ENCODE data around the gene PDZD4.

The PDZD4 gene, protein sequence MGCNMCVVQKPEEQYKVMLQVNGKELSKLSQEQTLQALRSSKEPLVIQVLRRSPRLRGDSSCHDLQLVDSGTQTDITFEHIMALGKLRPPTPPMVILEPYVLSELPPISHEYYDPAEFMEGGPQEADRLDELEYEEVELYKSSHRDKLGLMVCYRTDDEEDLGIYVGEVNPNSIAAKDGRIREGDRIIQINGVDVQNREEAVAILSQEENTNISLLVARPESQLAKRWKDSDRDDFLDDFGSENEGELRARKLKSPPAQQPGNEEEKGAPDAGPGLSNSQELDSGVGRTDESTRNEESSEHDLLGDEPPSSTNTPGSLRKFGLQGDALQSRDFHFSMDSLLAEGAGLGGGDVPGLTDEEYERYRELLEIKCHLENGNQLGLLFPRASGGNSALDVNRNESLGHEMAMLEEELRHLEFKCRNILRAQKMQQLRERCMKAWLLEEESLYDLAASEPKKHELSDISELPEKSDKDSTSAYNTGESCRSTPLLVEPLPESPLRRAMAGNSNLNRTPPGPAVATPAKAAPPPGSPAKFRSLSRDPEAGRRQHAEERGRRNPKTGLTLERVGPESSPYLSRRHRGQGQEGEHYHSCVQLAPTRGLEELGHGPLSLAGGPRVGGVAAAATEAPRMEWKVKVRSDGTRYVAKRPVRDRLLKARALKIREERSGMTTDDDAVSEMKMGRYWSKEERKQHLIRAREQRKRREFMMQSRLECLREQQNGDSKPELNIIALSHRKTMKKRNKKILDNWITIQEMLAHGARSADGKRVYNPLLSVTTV

DNA sequence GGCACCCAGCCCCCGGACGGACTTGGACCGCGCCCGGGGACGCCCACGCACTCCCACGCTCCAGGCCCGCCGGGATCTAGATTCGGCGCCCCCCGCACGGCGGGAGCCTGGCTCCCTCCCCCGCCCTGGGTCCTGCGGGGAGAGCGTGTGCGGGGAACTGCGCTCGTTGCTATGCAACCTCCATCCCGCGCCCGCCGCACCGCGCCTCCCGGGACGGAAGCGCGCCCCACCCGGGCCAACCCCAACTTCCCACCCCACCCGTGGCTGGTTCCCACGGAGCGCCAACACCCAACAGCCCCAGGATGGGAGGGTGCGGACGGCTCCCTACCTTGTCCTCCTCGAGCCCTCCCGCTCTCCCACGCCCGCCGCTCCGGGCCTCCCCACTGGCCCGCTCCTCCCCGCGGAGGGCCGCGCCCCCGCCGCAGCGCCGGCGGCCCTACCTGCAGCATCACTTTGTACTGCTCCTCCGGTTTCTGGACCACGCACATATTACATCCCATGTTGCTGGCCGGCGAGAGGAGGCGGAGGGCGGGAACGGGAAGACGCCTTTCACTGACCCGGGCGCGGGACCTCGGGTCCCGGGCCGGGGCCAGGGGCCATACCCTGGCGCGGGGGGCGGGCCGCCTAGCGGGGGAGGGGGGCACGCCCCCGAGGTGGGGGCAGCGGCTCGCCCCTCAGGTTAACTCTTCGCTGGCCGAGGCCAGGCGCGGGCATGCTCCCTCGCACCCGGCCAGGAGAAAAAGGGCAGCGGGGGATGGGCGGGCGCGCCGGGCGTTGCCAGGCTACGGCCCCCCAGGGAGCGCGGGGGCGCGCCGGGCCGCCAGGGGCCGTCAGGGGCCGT is at the start of gene PDZD4:
PDZD4 (minus strand) TSS at position 746 of the 841 bp plus-strand sequence; CDS start at position 500, 246 bp downstream.
- peak; percentile 30 for DNase-seq

GRCh38 chrX:153879741-153880439 is 49.5 kb upstream of the PDZD4 start:
- no peak for DNase-seq

DNA sequence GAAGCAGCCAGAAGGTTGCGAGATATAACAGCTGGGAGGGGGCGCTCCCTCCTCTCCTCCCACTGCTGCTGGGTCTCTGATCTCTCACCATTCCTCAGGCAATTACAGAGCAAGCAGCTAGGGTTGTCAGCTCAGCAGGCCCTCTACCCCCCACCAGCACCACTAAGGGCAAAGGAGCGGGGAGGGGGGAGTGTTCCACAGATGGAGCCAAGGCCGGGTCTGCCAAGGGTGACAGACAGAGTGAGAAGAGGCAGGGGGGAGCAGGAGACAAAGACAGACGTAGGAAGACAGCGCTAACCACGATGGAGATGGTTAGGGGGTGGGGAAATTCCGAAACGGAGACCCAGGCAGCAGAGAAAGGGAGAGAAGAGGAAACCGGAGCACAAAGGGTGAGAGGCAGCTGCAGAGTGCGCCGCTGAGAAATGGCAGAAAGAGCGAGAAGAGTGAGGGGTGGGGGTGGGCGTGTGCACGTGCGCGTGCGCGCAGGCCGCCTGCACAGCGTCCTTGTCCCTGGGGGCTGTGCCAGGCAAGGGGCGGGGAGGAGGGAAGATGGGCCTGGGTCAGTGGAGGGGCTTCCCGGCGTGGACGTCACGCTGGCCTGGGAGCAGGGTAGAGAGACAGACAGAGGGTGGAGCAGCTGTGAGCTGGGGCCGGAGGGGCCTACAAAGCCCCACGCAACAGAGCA is 48.8 kb upstream of the PDZD4 start:
- DNase-seq = peak; percentile 71

GRCh38 chrX:153878345-153878744 is 48.0 kb upstream of the PDZD4 start:
- DNase-seq = no peak

- no peak for DNase-seq
These were observed 47.4 kb upstream of the PDZD4 start for GRCh38 chrX:153877571-153878261.

DNA sequence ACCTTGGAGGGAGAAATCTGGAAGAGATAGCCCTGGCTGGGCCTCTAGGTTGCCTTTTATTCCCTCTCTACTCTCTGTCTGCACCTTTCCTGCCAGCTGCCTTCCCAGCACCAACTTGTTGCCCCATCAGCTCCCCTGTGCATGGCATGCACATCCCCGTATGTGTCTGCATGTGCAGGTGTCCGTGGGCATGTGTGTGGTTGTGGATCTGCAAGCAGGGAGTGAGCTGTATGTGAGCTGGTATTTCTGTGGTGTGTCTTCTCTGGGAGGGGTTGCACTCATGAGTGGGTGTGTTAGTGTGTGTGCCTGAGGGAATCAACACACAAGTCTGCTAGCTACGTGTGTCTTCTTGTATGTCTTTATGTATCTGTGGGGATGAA is 45.8 kb upstream of the PDZD4 start:
- no peak for DNase-seq

- DNase-seq = no peak
These were observed 45.2 kb upstream of the PDZD4 start for GRCh38 chrX:153875391-153876111.

- no peak for DNase-seq
These were observed 44.2 kb upstream of the PDZD4 start for GRCh38 chrX:153874366-153875125.

- no peak for DNase-seq
These were observed 43.7 kb upstream of the PDZD4 start for GRCh38 chrX:153874085-153874365.

GRCh38 chrX:153873282-153874084 is 43.1 kb upstream of the PDZD4 start:
- DNase-seq = no peak

DNA sequence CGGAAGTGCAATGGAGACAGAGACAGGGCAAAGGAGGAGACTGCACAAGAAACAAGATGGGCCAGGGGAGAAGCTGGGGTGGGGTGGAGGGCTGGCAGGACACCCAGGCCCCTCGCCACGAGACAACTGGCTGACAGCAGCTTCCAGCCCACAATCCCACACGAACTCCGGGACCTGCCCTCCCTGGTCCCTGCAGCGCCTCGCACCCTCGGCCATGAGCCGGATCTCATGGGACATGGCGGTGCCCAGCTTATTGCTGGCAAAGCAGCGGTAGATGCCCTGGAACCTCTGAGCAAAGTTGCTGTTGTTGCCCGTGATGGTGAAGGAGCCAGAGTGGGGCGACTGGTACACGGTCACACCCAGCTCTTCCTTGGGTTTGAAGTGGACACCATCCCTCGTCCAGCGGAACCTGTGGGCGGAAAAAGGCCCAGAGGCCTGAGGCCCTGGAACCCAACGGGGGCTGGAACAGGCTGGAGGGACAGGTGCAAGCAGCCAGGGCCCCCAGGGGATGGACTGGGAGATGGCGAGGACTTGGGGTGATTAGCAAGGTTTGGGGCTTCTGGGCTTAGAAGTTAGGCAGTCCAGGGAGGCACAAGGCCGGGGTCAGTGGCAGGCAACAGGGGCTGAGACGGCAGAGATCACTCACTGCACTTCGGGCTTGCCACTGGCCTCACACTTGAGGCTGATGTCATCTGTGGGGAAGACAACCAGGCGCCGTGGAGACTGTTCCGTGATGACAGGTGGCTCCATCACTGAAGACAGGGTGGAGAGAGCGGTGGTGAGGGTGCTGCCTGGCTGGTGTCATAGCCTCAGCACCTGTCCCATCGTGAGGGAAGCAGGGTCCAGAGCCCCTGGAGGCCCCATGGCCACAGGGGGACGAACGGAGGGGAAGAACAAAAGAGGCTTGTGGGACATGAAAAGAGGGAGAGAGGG is 41.9 kb upstream of the PDZD4 start:
- DNase-seq = no peak

- no peak for DNase-seq
These were observed 41.1 kb upstream of the PDZD4 start for GRCh38 chrX:153871451-153871850.

GRCh38 chrX:153870791-153871360 is 40.5 kb upstream of the PDZD4 start:
- DNase-seq = no peak

GRCh38 chrX:153870288-153870690 is 39.9 kb upstream of the PDZD4 start:
- no peak for DNase-seq

- no peak for DNase-seq
These were observed 39.3 kb upstream of the PDZD4 start for GRCh38 chrX:153869473-153870287.

- DNase-seq = no peak
These were observed 38.5 kb upstream of the PDZD4 start for GRCh38 chrX:153868576-153869472.

Data from NCI-H1436 (cell line).